Measurements from ENCODE around the gene C19orf47.
"Not testable (repeated sequence)": the region's sequence is repeated elsewhere in the genome, so short reads cannot be mapped to it uniquely, and the experiment has no call there.

GRCh38 chr19:40333083-40333482, 15.1 kb downstream of the C19orf47 start:
- not testable (repeated sequence) for TF ChIP-seq POLR2A (IDR thresholded peaks at IDR 0.05; ENCODE audit: low read depth, low read length); POLR2AphosphoS5 (IDR thresholded peaks at IDR 0.05; ENCODE audit: low read depth, low read length); TAF1 (IDR thresholded peaks at IDR 0.05; ENCODE audit: borderline replicate concordance, low read depth, low read length)
